ENCODE results near the gene FBXO10. TPM values are rescaled to one million over a fixed set of nuclear protein-coding genes. Genes with fewer than 3 reads are reported as not detected.
"Not testable (repeated sequence)": the region's sequence is repeated elsewhere in the genome, so short reads cannot be mapped to it uniquely, and the experiment has no call there.

Gene FBXO10
- total RNA-seq, 2 experiments from 2014 or later, result 9.4 to 13.2 TPM

DNA sequence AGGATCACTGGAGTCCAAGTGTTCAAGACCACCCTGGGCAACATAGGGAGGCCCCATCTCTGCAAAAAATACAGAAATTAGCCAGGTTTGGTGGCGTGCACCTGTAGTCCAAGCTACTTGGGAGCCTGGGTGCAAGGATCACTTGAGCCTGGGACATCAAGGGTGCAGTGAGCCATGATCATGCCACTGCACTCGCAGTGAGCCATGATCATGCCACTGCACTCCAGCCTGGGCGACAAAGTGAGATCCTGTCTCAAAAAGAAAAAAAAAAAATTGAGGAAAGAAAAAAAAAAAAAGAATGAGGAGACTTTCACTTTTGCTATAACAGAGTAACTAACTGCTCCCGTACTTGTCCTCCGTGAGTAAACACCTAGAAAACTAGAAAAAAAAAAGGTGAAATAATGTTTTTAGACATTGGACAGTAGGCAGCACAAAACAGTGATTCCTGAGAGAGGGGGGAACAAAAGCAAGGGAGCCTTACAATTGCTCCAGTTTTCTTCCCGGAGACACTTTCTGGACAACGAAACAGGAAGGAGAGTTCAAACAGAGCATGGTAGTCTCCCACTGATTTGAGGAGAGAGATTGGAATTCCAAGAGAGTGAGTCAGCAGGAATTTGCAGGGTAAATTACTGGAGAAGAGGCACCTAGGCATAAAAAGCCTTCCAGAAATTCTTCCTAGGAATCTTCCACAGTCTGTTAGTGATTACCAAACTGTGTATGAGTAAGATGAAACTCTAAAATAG is 104.1 kb downstream of the FBXO10 start:
- Histone ChIP-seq H3K4me2 (ENCODE audit: low read length) (peak overlapping the region; percentile 61), H2AFZ (ENCODE audit: low read length) (peak overlapping the region; percentile 96), H3K36me3 (ENCODE audit: insufficient read depth, low read length) (no peaks in the 10 kb centered on the region), H3K4me1 (ENCODE audit: insufficient read depth, low read length, poor library complexity, severe bottlenecking) (peaks cover 8% of the 10 kb centered on the region), H3K4me3 (ENCODE audit: low read depth, low read length, poor library complexity, severe bottlenecking) (peak overlapping the region; percentile 39), H3K9me2 (ENCODE audit: insufficient read depth, low read length) (no peaks in the 10 kb centered on the region), H3K9me3 (ENCODE audit: low read length) (peaks cover 8% of the 10 kb centered on the region; the same call in 1 of the 2 replicates), H3K79me2 (ENCODE audit: insufficient read depth, low read depth, low read length) (no peaks in the 10 kb centered on the region), H3K27ac (ENCODE audit: low read depth, low read length, poor library complexity, severe bottlenecking) (no peak overlapping the region), H4K20me1 (ENCODE audit: insufficient read depth, low read length) (no peaks in the 10 kb centered on the region)
- no TSS peak for BruUV-seq (replicated peaks)
- DNase-seq (ENCODE audit: low spot score), result no peak
- intact Hi-C loops (cut with micrococcal nuclease; ENCODE audit: unreplicated experiment), result no loop called here
- ChIA-PET CTCF (ENCODE audit: unreplicated experiment) (no interaction called here), POLR2A (interaction anchor here (0.6 to 0.7 kb wide), 2 partner anchors 74 to 118 kb away, joined by 3 read pairs; no protein-coding TSS in a partner anchor)
- no peak for TF ChIP-seq EZH2phosphoT487 (IDR thresholded peaks at IDR 0.05; ENCODE audit: borderline replicate concordance, low read depth, low read length)
- TF ChIP-seq CTCF (conservative IDR thresholded peaks at IDR 0.05; ENCODE audit: low read length), result no peak

- TF ChIP-seq CTCF (conservative IDR thresholded peaks at IDR 0.05; ENCODE audit: low read length) (no peak), EZH2phosphoT487 (IDR thresholded peaks at IDR 0.05; ENCODE audit: borderline replicate concordance, low read depth, low read length) (no peak)
- no peaks in the 10 kb centered on the region for H3K9me2 ChIP-seq (ENCODE audit: insufficient read depth, low read length)
- DNase-seq (ENCODE audit: low spot score), result no peak
These were observed 107.6 kb downstream of the FBXO10 start for GRCh38 chr9:37468620-37469019.

DNA sequence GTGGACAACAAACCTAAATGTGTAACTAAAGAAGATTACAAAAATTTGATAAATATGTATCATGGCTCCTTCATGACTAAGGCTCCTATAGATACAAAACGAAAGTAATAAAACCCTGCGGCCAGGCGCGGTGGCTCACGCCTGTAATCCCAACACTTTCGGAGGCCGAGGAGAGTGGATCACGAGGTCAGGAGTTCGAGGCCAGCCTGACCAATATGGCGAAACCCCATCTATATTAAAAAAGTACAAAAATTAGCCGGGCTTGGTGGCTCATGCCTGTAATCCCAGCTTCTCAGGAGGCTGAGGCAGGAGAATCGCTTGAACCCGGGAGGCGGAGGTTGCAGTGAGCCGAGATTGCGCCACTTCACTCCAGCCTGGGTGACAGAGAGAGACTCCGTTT is 108.7 kb downstream of the FBXO10 start:
- H3K27ac ChIP-seq (ENCODE audit: low read depth, low read length, poor library complexity, severe bottlenecking); DNase-seq (ENCODE audit: low spot score); H2AFZ ChIP-seq (ENCODE audit: low read length); H3K9me2 ChIP-seq (ENCODE audit: insufficient read depth, low read length); H3K9me3 ChIP-seq (ENCODE audit: low read length); CTCF ChIA-PET (ENCODE audit: unreplicated experiment); BruUV-seq (replicated peaks); H3K4me3 ChIP-seq (ENCODE audit: low read depth, low read length, poor library complexity, severe bottlenecking); H3K36me3 ChIP-seq (ENCODE audit: insufficient read depth, low read length); H3K4me2 ChIP-seq (ENCODE audit: low read length): not testable (repeated sequence)
- H3K79me2 ChIP-seq (ENCODE audit: insufficient read depth, low read depth, low read length), result peaks cover 23% of the 10 kb centered on the region
- intact Hi-C loops (cut with micrococcal nuclease; ENCODE audit: unreplicated experiment), result loop anchor here (10.0 kb wide), 1 partner anchor 893 kb away; the partner anchor contains the start of gene MELK
- H3K4me1 ChIP-seq (ENCODE audit: insufficient read depth, low read length, poor library complexity, severe bottlenecking), result peaks cover 32% of the 10 kb centered on the region
- peaks cover 13% of the 10 kb centered on the region; the same call in 1 of the 2 replicates for H4K20me1 ChIP-seq (ENCODE audit: insufficient read depth, low read length)
- POLR2A ChIA-PET, result interaction anchor here (0.7 kb wide), 1 partner anchor 44 kb away, joined by 7 read pairs; no protein-coding TSS in a partner anchor

More at GRCh38 chr9:37468620-37469019, 107.6 kb downstream of the FBXO10 start:
- H3K4me1 ChIP-seq (ENCODE audit: insufficient read depth, low read length, poor library complexity, severe bottlenecking), result peaks cover 21% of the 10 kb centered on the region
- H3K4me3 ChIP-seq (ENCODE audit: low read depth, low read length, poor library complexity, severe bottlenecking), result no peak overlapping the region
- H3K27ac ChIP-seq (ENCODE audit: low read depth, low read length, poor library complexity, severe bottlenecking), result no peak overlapping the region
- ChIA-PET POLR2A (interaction anchor here (2.2 kb wide), 1 partner anchor 13 kb away, joined by 10 read pairs; no protein-coding TSS in a partner anchor), CTCF (ENCODE audit: unreplicated experiment) (no interaction called here)
- intact Hi-C loops (cut with micrococcal nuclease; ENCODE audit: unreplicated experiment), result loop anchor here (10.0 kb wide), 1 partner anchor 894 kb away; the partner anchor contains the start of gene MELK
- no peak overlapping the region for H3K4me2 ChIP-seq (ENCODE audit: low read length)
- no peak overlapping the region for H2AFZ ChIP-seq (ENCODE audit: low read length)
- no TSS peak for BruUV-seq (replicated peaks)
- H3K9me3 ChIP-seq (ENCODE audit: low read length), result no peaks in the 10 kb centered on the region; the same call in 1 of the 2 replicates
- H3K36me3 ChIP-seq (ENCODE audit: insufficient read depth, low read length), result no peaks in the 10 kb centered on the region
- H4K20me1 ChIP-seq (ENCODE audit: insufficient read depth, low read length), result peaks cover 9% of the 10 kb centered on the region; the same call in 1 of the 2 replicates
- peaks cover 12% of the 10 kb centered on the region for H3K79me2 ChIP-seq (ENCODE audit: insufficient read depth, low read depth, low read length)
